Stimulated activated CD8-positive, alpha-beta memory T cell treated with anti-CD3 and anti-CD28 coated beads, Interleukin-12 subunit alpha, Interleukin-12 subunit beta, amount 100 ng/mL, for 1 hour (primary cell): ENCODE data around the gene TOM1L1.

Experiments used
- DNase-seq: peaks from one replicate; pipeline ENCODE4 v3.0.0-alpha.2; 2020; ENCODE audit warnings: low read depth

TOM1L1 gene

DNA sequence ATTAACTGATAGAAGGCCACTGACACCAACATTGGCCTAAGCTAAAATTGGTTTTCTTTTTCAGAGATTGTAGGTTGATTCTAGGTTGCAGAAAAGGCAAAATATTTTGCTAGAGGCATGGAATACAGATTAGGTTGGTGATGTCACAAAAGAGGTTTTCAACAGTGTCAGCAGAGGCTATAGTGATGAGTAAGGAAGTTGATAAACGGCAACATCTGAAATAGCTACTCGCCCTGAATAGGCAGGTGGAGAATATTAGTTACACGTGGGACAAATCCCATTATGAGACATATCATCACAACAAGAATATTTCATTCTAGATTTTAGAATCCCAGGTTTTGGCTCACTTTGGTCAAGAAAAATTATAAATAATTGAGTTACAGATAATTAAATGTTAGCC lies 1.5 kb upstream of the TOM1L1 start:
- no peak for DNase-seq

- no peak for DNase-seq
Measured at GRCh38 chr17:54899721-54900456, 763 bp upstream of the TOM1L1 start.

DNA sequence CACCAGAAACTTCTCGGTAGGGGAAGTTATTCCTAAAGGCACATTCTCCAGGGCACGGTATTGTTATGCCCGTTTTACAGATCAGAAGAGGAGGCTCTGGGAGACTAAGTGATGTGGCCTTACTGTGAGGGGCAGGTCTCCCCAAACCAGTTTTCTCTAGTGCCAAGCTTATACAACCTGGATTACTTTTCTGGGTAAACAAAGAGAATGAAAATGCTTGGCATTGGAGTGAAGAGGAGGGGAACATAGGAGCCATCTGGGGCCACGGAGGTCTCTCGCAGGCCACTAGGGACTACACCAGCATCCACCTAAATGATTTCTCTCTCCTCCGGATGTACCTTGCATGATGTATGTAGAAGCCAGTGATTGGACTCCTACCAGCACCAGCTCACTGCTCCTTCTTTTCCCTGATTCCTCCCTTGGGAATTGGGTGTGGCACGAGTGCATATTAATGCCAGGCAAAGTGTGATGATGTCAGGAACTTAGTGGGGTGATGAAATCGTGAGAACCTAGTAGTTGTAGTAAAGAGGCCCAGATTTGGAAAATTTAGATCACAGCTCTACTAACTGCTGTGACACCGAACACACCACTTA lies 674 bp downstream of the TOM1L1 start:
- no peak for DNase-seq

- DNase-seq: no peak
Measured at GRCh38 chr17:54902017-54902416, 1.4 kb downstream of the TOM1L1 start.

GRCh38 chr17:54902611-54903010 lies 2.0 kb downstream of the TOM1L1 start:
- DNase-seq: no peak

DNA sequence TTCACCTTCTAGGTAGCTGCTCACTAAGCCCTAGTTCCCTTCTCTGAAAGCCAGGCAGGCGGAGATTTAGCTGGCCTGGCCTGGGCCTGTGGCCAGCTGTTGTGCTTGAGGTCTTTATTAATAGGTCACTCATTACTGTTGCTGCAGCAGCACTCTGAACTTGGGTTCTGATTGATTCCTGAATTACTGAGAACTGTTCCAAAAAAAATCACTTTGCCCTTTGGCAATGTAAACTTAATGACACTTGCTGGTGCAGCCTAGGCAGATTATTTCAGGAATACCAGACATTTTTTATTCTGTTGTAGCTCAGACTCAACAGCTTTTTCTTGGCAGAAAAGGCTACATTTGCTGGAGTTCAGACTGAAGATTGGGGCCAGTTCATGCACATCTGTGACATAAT lies 2.7 kb downstream of the TOM1L1 start:
- DNase-seq: no peak

DNA sequence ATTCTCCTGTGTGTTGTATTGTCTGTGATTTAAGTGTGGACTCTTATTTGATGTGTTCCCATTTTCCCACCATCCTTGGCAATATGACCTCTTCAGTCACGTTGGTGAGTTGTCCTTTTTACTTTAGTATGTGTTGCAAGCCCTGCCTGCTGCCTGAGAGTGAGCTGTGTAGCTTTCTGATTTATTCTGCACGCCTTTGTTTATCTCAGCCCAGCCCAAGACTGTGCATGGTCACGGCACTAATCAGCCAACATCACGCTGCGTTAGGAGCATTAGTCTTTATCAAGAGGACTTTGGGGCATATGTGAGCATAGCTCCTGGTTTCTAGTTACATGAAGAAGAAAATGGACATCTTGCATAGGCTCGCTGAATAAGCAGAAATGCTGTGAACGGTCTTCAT lies 6.0 kb downstream of the TOM1L1 start:
- no peak for DNase-seq

- DNase-seq: no peak
Measured at GRCh38 chr17:54907376-54907775, 6.7 kb downstream of the TOM1L1 start.

- DNase-seq: no peak
Measured at GRCh38 chr17:54909766-54910165, 9.1 kb downstream of the TOM1L1 start.

DNA sequence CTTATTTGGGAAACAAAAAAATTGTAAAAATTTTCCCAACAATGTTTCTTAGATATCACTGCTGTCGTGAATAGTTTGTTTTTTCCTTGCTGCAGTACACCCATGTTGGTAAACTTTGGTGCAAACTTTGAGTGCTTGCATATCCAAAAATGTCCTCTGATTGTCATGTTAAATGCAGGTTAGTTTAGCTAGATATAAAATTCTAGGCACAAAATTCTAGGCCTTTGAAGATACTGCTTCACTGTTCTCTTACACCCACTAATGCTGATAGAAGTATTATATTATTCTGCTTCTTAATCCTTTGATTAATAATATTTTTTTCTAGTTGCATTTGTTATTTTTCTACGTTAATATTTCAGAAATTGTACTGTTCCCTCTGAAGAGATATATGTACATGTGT lies 16.1 kb downstream of the TOM1L1 start:
- no peak for DNase-seq

DNA sequence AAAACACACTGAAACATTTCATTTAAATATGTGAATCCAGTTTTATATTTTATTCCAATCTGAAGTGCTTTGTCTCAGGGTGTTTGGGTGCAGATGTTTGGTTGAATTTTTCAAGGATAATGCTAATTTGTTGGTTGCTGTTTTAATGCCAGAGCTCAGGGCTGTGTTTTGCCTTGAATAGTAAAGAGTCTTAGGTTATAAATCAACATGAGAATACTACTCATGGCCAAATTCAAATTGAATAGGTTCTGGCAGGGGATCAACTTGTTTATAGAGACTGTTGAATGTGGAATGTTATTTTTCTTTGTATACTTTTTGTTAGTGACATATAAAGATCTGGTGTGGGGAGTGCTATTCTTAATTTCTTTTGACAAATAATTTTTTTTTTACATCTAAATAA lies 18.8 kb downstream of the TOM1L1 start:
- DNase-seq: no peak

GRCh38 chr17:54920819-54921218 lies 20.2 kb downstream of the TOM1L1 start:
- DNase-seq: no peak

- DNase-seq: no peak
Measured at GRCh38 chr17:54924405-54924804, 23.8 kb downstream of the TOM1L1 start.

- no peak for DNase-seq
Measured at GRCh38 chr17:54927525-54927924, 26.9 kb downstream of the TOM1L1 start.

DNA sequence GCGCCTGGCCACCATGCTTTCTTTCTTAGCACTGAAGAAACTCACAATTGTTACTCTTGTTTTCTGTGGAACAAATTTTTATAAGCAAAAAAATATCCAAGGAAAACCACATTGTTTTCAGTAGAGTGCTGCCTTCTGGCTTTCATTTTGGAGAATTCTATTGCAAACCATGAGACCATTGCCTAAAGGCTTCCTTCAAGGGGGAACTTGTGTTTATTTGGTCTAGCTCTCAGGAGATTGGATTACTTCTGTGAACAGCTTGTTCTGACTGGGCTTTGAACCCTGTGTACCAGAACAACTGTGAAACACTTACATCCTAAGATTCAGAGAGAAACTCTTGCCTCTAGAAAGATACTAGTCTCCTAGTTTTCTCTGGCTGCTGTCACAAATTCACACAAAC lies 32.1 kb downstream of the TOM1L1 start:
- no peak for DNase-seq

GRCh38 chr17:54933921-54934320 lies 33.3 kb downstream of the TOM1L1 start:
- no peak for DNase-seq

DNA sequence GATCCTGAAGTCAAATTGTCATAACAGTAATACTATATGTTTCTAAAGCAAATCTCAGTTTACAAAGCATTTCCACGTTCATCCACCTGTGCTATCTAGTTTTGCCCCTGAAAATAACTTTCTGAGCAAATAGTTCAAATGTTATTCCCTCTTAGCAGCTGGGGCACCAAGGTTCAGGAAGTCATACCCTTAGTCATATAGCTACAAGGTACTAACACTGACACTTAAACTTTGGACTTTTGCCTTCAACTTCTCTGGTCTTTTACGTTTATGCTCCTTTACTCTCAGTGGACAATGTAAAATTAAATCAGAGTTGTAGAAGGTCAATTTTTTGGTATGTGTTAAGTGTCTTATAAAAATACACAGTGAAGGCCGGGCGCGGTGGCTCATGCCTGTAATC lies 34.8 kb downstream of the TOM1L1 start:
- no peak for DNase-seq

DNA sequence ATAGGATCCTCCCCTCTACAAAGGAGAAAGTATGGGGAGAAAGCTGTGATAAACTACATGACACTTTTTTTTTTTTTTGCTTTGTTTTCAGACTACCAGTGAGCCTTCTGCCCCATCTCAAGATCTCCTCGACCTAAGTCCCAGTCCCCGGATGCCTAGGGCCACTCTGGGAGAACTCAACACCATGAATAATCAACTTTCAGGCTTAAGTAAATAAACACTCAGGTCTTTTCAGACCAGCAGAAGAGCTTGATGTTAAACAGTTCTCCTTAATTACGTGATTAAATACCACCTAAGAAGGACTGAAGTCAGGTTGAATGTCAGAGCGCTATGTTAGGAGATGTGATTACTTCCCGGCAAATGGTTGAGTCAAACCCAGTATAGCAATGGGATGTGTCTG lies 36.4 kb downstream of the TOM1L1 start:
- no peak for DNase-seq

DNA sequence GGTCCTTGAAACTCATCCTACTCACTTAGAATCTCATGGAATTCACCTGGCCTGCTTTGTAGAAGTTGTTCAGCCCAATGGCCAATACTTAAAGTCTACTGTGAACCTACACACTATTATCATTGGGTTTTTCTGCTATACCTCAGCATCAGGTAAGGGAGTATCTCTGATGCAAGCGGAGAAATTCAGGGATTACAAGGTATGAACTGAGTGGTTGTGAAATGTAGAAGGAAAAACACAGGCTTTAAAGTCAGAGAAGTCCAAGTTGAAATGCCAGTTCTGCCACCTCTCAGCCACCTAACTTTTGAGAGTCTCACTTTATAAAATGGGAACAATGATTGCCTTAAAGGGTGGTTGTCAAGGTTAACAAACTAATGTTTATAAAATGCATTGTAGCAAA lies 36.8 kb downstream of the TOM1L1 start:
- no peak for DNase-seq

GRCh38 chr17:54941285-54941684 lies 40.6 kb downstream of the TOM1L1 start:
- DNase-seq: no peak

DNA sequence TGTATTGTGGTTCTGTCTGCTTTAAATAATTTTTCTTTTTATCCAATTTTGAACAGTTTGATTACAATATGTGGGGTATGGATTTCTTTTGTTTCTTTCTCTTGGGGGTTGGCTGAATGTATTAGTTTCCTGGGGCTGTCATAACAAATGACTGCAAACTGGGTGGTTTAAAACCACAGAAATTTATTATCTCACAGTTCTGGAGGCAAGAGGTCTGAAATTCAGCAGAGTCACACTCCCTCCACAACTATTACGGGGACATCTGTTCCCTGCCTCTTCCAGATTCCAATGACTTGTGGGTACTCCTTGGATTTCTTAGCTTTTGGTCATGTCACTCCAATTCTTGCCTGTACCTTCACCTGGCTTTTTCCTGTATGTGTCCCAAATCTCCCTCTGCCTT lies 44.1 kb downstream of the TOM1L1 start:
- DNase-seq: no peak

- no peak for DNase-seq
Measured at GRCh38 chr17:54945231-54945630, 44.6 kb downstream of the TOM1L1 start.

- no peak for DNase-seq
Measured at GRCh38 chr17:54945671-54946070, 45.0 kb downstream of the TOM1L1 start.

- DNase-seq: no peak
Measured at GRCh38 chr17:54947396-54947795, 46.7 kb downstream of the TOM1L1 start.
